GM23338 (cell line): ENCODE results near the gene PODN. TPM values are rescaled to one million over a fixed set of nuclear protein-coding genes. Genes with fewer than 3 reads are reported as not detected.
A peak's percentile ranks its signal among the peaks of the same experiment; 100 is the strongest.

Experiments
- ATAC-seq: fragments of 200-7000 bp; cut with Tn5 transposase; 3 replicates; pipeline ENCODE4 v1.9.1; 2020
- DNase-seq: peaks from one replicate; pipeline ENCODE4 v3.0.0-alpha.2; 2015; ENCODE audit warnings: low spot score
- H2AFZ ChIP-seq: fragments of 200-600 bp; sonication (generic); 2 replicates; pipeline ENCODE4 v1.8.0; 2016; ENCODE audit warnings: antibody characterized with exemption, mild to moderate bottlenecking, moderate library complexity
- H3F3A ChIP-seq: fragments of 200-600 bp; sonication (generic); replicated peaks from 2 replicates; pipeline ENCODE4 v1.8.0; 2017; ENCODE audit warnings: antibody characterized with exemption, mixed run types, low read depth
- H3K27ac ChIP-seq: fragments of 200-600 bp; sonication (generic); 2 replicates; pipeline ENCODE4 v1.6.1; 2016; ENCODE audit warnings: low read depth
- H3K27me3 ChIP-seq: fragments of 200-600 bp; sonication (generic); 2 replicates; pipeline ENCODE4 v1.8.0; 2016; ENCODE audit warnings: mild to moderate bottlenecking, mixed run types, moderate library complexity; ENCODE audit not compliant: insufficient read depth
- H3K36me3 ChIP-seq: fragments of 200-600 bp; sonication (generic); 2 replicates; pipeline ENCODE4 v1.8.0; 2016; ENCODE audit warnings: mild to moderate bottlenecking; ENCODE audit not compliant: insufficient read depth
- H3K4me1 ChIP-seq: fragments of 200-600 bp; sonication (generic); 2 replicates; pipeline ENCODE4 v1.8.0; 2016; ENCODE audit warnings: mild to moderate bottlenecking, moderate library complexity; ENCODE audit not compliant: insufficient read depth
- H3K4me2 ChIP-seq: fragments of 200-600 bp; sonication (generic); 2 replicates; pipeline ENCODE4 v1.7.1; 2017; ENCODE audit warnings: mixed run types
- H3K4me3 ChIP-seq: fragments of 200-600 bp; sonication (generic); 2 replicates; pipeline ENCODE4 v1.6.1; 2016; ENCODE audit warnings: mixed run types
- H3K79me2 ChIP-seq: fragments of 200-600 bp; sonication (generic); replicated peaks from 2 replicates; pipeline ENCODE4 v1.8.0; 2017; ENCODE audit warnings: mild to moderate bottlenecking; ENCODE audit not compliant: insufficient read depth
- H3K9me2 ChIP-seq: fragments of 200-600 bp; sonication (generic); 2 replicates; pipeline ENCODE4 v1.8.0; 2017; ENCODE audit not compliant: insufficient read depth
- H4K20me1 ChIP-seq: fragments of 200-600 bp; sonication (generic); replicated peaks from 2 replicates; pipeline ENCODE4 v1.8.0; 2017; ENCODE audit warnings: mild to moderate bottlenecking; ENCODE audit not compliant: insufficient read depth
- H3K27ac Mint-ChIP-seq: 2 replicates; pipeline ENCODE4 v1.8.0; 2020; ENCODE audit warnings: inconsistent platforms, mild to moderate bottlenecking, moderate library complexity, mixed read lengths
- H3K27me3 Mint-ChIP-seq: 3 replicates; pipeline ENCODE4 v1.8.0; 2022; ENCODE audit warnings: low read depth, mild to moderate bottlenecking, moderate library complexity, mixed read lengths, inconsistent platforms; ENCODE audit not compliant: insufficient read depth, poor library complexity
- H3K36me3 Mint-ChIP-seq: 3 replicates; pipeline ENCODE4 v1.8.0; 2021; ENCODE audit warnings: low read depth, mild to moderate bottlenecking, inconsistent platforms, moderate library complexity, mixed read lengths
- H3K4me1 Mint-ChIP-seq: 3 replicates; pipeline ENCODE4 v1.8.0; 2020; ENCODE audit warnings: mild to moderate bottlenecking, inconsistent platforms, mixed read lengths
- H3K4me3 Mint-ChIP-seq: 3 replicates; pipeline ENCODE4 v1.8.0; 2021; ENCODE audit warnings: moderate library complexity, mild to moderate bottlenecking, inconsistent platforms, mixed read lengths
- H3K9me3 Mint-ChIP-seq: 3 replicates; pipeline ENCODE4 v1.8.0; 2020; ENCODE audit warnings: moderate library complexity, mild to moderate bottlenecking, inconsistent platforms, mixed read lengths
- CTCF ChIP-seq, 2 experiments: fragments of 200-600 bp in 1 of 2; sonication (generic) in 1 of 2; conservative IDR thresholded peaks; 2 replicates each; pipeline versions ENCODE4 v1.5.1 to v1.6.1; 2016 to 2017; ENCODE audit warnings: antibody characterized with exemption in 2 of 2, low read depth in 2 of 2, mild to moderate bottlenecking in 2 of 2, moderate library complexity in 1 of 2
- ETS1 ChIP-seq: IDR thresholded peaks from 2 replicates; pipeline ENCODE4 v1.6.1; 2016; ENCODE audit warnings: antibody characterized with exemption
- EZH2 ChIP-seq: fragments of 200-600 bp; sonication (generic); IDR thresholded peaks from one replicate; pipeline ENCODE4 v1.8.0; 2017; ENCODE audit warnings: antibody characterized with exemption, mild to moderate bottlenecking, low read depth; ENCODE audit not compliant: unreplicated experiment
- NANOG ChIP-seq: IDR thresholded peaks from 2 replicates; pipeline ENCODE4 v1.6.1; 2016; ENCODE audit warnings: antibody characterized with exemption, borderline replicate concordance
- POLR2AphosphoS5 ChIP-seq: IDR thresholded peaks from 2 replicates; pipeline ENCODE4 v1.6.1; 2016; ENCODE audit warnings: antibody characterized with exemption, low read depth
- REST ChIP-seq: IDR thresholded peaks from one replicate; pipeline ENCODE4 v1.6.1; 2018; ENCODE audit warnings: antibody characterized with exemption; ENCODE audit not compliant: unreplicated experiment
- STAT1 ChIP-seq: IDR thresholded peaks from one replicate; pipeline ENCODE4 v1.6.1; 2016; ENCODE audit warnings: antibody characterized with exemption; ENCODE audit not compliant: unreplicated experiment
- ZNF114 ChIP-seq: fragments of 250-450 bp; sonication (Bioruptor Pico); IDR thresholded peaks from 2 replicates; pipeline ENCODE4 v1.5.0; 2020; ENCODE audit warnings: mild to moderate bottlenecking, moderate library complexity
- ZNF331 ChIP-seq: fragments of 250-450 bp; sonication (Bioruptor Pico); IDR thresholded peaks from 2 replicates; pipeline ENCODE4 v1.5.0; 2020; ENCODE audit warnings: low read depth, mild to moderate bottlenecking, moderate library complexity
- ZNF462 ChIP-seq: fragments of 250-450 bp; sonication (Bioruptor Pico); IDR thresholded peaks from 2 replicates; pipeline ENCODE4 v1.5.0; 2020; ENCODE audit warnings: mild to moderate bottlenecking, moderate library complexity
- polyA plus RNA-seq: library from polyadenylated mRNA; unstranded; fragments of >200 nt; fragmentation: Nextera tagmentation; extraction: Ambion mirVana; gene quantifications from 2 replicates; pipeline ENCODE4 v1.2.1, GENCODE V29; 2016
- total RNA-seq: library from RNA; depleted of rRNA; stranded (reverse); fragments of >200 nt; shearing (Covaris generic); gene quantifications from 2 replicates; pipeline ENCODE4 v1.2.3, GENCODE V29; 2014

PODN gene
- total and polyA plus RNA-seq, 2 experiments from 2014 or later, result 0.16 to 0.24 TPM

DNA sequence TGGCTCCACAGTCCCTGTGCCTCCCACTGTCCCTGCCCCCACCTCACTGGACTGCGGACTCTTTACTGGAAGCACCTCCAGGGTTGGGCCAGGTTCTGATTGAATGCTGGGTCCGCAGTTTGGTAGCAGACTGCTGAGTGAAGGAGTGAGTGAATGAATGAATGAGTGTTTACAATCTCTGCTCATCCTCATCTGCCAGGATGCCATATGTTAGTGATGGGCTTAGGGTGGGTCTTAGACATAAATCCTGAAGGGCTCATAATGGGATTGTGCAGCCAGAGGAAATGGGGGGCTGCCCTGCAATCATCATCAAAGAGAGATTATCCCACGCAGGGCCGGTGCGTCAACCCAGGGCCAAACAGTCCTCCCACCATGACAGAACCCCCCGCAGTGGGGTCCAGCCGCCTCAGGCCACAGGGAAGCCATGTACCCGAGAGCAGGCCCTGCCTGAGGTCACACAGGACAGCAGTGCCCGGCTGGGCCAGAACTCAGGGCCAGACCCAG, 54.3 kb downstream of the PODN start:
- no peak for ATAC-seq
- TF ChIP-seq STAT1 (no peak), EZH2 (no peak), ETS1 (no peak), ZNF462 (no peak), ZNF331 (CRISPR knock-in tag) (no peak), CTCF (conservative IDR thresholded peaks at IDR 0.05; ENCODE audit: low read depth in 2 of 2) (no peak), POLR2AphosphoS5 (no peak), NANOG (no peak), REST (no peak), ZNF114 (CRISPR knock-in tag) (no peak)
- no peaks in the 10 kb centered on the region for H3K36me3 ChIP-seq
- no peak overlapping the region for H3K27ac ChIP-seq
- no peak overlapping the region for H3K4me3 Mint-ChIP-seq
- no peaks in the 10 kb centered on the region for H3K9me2 ChIP-seq
- H3K79me2 ChIP-seq, result no peaks in the 10 kb centered on the region
- H3K4me3 ChIP-seq, result no peak overlapping the region
- H4K20me1 ChIP-seq, result no peaks in the 10 kb centered on the region
- peak overlapping the region; percentile 97 for H2AFZ ChIP-seq
- H3K4me1 Mint-ChIP-seq, result peaks cover 39% of the 10 kb centered on the region
- peaks cover 15% of the 10 kb centered on the region for H3K27me3 Mint-ChIP-seq
- no peaks in the 10 kb centered on the region; the same call in 2 of the 3 replicates for H3K36me3 Mint-ChIP-seq
- no peak overlapping the region for H3K27ac Mint-ChIP-seq
- no peaks in the 10 kb centered on the region for H3F3A ChIP-seq
- 0 out of 3 replicates have a peak, but pooled peaks cover 5% of the 10 kb centered on the region for H3K9me3 Mint-ChIP-seq
- no peak for DNase-seq
- no peaks in the 10 kb centered on the region for H3K27me3 ChIP-seq
- no peak overlapping the region for H3K4me2 ChIP-seq
- peaks cover 10% of the 10 kb centered on the region for H3K4me1 ChIP-seq
